Smooth muscle cell (in vitro differentiated cells): ENCODE data around the gene STK32B. TPM values are rescaled to one million over a fixed set of nuclear protein-coding genes. Genes with fewer than 3 reads are reported as not detected.

ENCODE experiments used
- DNase-seq: peaks from one replicate; lab custom pipeline; 2025; ENCODE audit not compliant: unreplicated experiment; lab: John Stamatoyannopoulos, UW
- H2AFZ ChIP-seq: fragments of 200-600 bp; sonication (generic); 2 replicates; pipeline ENCODE4 v1.6.0; 2016; ENCODE audit warnings: antibody characterized with exemption, low read depth, mild to moderate bottlenecking
- H3F3A ChIP-seq: fragments of 200-600 bp; sonication (generic); 2 replicates; pipeline ENCODE4 v1.6.0; 2017; ENCODE audit warnings: antibody characterized with exemption, low read depth
- H3K27ac ChIP-seq: fragments of 200-600 bp; sonication (generic); 2 replicates; pipeline ENCODE4 v1.5.1; 2016; ENCODE audit warnings: low read depth, mild to moderate bottlenecking
- H3K27me3 ChIP-seq: fragments of 200-600 bp; sonication (generic); 2 replicates; pipeline ENCODE4 v1.6.1; 2016; ENCODE audit warnings: low read depth, mild to moderate bottlenecking
- H3K36me3 ChIP-seq: fragments of 200-600 bp; sonication (generic); 2 replicates; pipeline ENCODE4 v1.5.1; 2016; ENCODE audit warnings: low read depth
- H3K4me1 ChIP-seq: fragments of 200-600 bp; sonication (generic); 2 replicates; pipeline ENCODE4 v1.5.1; 2016; ENCODE audit warnings: low read depth
- H3K4me2 ChIP-seq: fragments of 200-600 bp; sonication (generic); 2 replicates; pipeline ENCODE4 v1.6.0; 2016; ENCODE audit warnings: mild to moderate bottlenecking
- H3K4me3 ChIP-seq: fragments of 200-600 bp; sonication (generic); 2 replicates; pipeline ENCODE4 v1.5.1; 2016; ENCODE audit warnings: mild to moderate bottlenecking
- H3K79me2 ChIP-seq: fragments of 200-600 bp; sonication (generic); 2 replicates; pipeline ENCODE4 v1.6.0; 2016; ENCODE audit warnings: low read depth, mild to moderate bottlenecking
- H3K9ac ChIP-seq: fragments of 200-600 bp; sonication (generic); 2 replicates; pipeline ENCODE4 v1.6.0; 2016; ENCODE audit warnings: low read depth
- H3K9me3 ChIP-seq: fragments of 200-600 bp; sonication (generic); replicated peaks from 2 replicates; pipeline ENCODE4 v1.5.1; 2016; ENCODE audit warnings: low read depth
- H4K20me1 ChIP-seq: fragments of 200-600 bp; sonication (generic); 2 replicates; pipeline ENCODE4 v1.6.0; 2016; ENCODE audit warnings: low read depth
- WGBS: methylation state at CpG from one replicate; pipeline ENCODE4 v1.1.7; 2016; ENCODE audit warnings: low lambda C conversion rate; 5-methylcytosine and 5-hydroxymethylcytosine counted together
- polyA plus RNA-seq: library from polyadenylated mRNA; unstranded; fragments of >200 nt; fragmentation: Nextera tagmentation; extraction: Ambion mirVana; gene quantifications from 2 replicates; pipeline ENCODE4 v1.2.1, GENCODE V29; 2016
- total RNA-seq: library from RNA; depleted of rRNA; stranded (reverse); fragments of >200 nt; gene quantifications from 2 replicates; pipeline ENCODE4 v1.2.3, GENCODE V29; 2014
- TF ChIP-seq, protein P1 (sequence below): fragments of 200-600 bp; sonication (generic); IDR thresholded peaks from 2 replicates; pipeline ENCODE4 v1.5.1; 2017; ENCODE audit warnings: borderline replicate concordance, mild to moderate bottlenecking, antibody characterized with exemption; ENCODE audit not compliant: insufficient read depth, poor library complexity, severe bottlenecking

The STK32B gene
- total and polyA plus RNA-seq, 2 experiments from 2014 or later, result 3.5 to 4.0 TPM

DNA sequence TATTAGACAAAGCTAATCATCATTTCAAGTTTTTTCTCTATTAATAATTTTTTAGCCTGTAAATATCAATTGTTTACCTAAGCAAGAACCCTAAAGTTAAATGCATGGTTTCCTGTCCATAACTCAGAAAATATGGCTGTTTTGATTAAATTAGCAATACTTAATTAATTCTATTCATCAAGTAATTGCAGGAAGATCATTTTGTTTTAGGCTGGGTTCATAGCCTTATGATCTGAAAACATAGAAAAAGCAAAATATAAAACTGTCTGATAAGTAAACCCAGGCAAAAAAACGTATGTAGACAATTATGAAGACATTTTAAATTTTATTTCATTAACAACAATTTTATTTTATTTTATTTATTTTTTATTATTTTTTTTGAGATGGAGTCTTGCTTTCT is 438.0 kb downstream of the STK32B start:
- Histone ChIP-seq H3K9me3 (peaks cover 6% of the 10 kb centered on the region), H3K36me3 (no peaks in the 10 kb centered on the region), H3K4me1 (no peaks in the 10 kb centered on the region), H2AFZ (no peak overlapping the region), H3K79me2 (no peaks in the 10 kb centered on the region), H4K20me1 (no peaks in the 10 kb centered on the region), H3F3A (no peaks in the 10 kb centered on the region), H3K9ac (no peak overlapping the region), H3K4me2 (no peak overlapping the region), H3K4me3 (no peak overlapping the region), H3K27ac (no peak overlapping the region), H3K27me3 (no peaks in the 10 kb centered on the region)
- TF ChIP-seq, protein P1, sequence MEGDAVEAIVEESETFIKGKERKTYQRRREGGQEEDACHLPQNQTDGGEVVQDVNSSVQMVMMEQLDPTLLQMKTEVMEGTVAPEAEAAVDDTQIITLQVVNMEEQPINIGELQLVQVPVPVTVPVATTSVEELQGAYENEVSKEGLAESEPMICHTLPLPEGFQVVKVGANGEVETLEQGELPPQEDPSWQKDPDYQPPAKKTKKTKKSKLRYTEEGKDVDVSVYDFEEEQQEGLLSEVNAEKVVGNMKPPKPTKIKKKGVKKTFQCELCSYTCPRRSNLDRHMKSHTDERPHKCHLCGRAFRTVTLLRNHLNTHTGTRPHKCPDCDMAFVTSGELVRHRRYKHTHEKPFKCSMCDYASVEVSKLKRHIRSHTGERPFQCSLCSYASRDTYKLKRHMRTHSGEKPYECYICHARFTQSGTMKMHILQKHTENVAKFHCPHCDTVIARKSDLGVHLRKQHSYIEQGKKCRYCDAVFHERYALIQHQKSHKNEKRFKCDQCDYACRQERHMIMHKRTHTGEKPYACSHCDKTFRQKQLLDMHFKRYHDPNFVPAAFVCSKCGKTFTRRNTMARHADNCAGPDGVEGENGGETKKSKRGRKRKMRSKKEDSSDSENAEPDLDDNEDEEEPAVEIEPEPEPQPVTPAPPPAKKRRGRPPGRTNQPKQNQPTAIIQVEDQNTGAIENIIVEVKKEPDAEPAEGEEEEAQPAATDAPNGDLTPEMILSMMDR, result no peak
- no peak for DNase-seq
- WGBS, result 83% methylated on average over 1 of the region's 1 CpG

DNA sequence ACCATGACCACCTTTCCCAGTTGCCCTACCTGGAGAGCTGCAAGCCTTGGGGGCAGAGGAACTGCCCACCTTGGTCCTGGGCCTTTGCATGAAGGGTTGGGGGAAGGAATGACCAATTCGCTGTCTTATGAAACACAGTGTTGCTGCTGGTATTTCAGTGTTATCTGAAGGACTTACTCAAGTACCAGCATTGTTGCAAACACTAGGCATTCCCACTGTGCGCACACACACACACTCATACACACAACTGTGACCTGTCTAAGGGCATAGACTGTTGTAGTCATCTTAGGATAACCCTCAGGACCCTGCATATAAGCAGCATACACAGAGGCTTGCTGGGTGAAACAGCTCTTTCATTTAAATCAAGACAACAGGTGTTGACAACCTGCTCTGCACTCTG is 446.2 kb downstream of the STK32B start:
- no peaks in the 10 kb centered on the region for H4K20me1 ChIP-seq
- no peaks in the 10 kb centered on the region for H3F3A ChIP-seq
- TF ChIP-seq, protein P1, result no peak
- no peaks in the 10 kb centered on the region for H3K9me3 ChIP-seq
- no peak overlapping the region for H3K27ac ChIP-seq
- no peaks in the 10 kb centered on the region for H3K79me2 ChIP-seq
- DNase-seq, result no peak
- no peaks in the 10 kb centered on the region for H3K27me3 ChIP-seq
- H3K36me3 ChIP-seq, result no peaks in the 10 kb centered on the region
- 85% methylated on average over 2 of the region's 2 CpGs for WGBS
- H3K4me1 ChIP-seq, result no peaks in the 10 kb centered on the region
- no peak overlapping the region for H3K4me3 ChIP-seq
- H3K9ac ChIP-seq, result no peak overlapping the region
- H3K4me2 ChIP-seq, result no peak overlapping the region
- H2AFZ ChIP-seq, result no peak overlapping the region

DNA sequence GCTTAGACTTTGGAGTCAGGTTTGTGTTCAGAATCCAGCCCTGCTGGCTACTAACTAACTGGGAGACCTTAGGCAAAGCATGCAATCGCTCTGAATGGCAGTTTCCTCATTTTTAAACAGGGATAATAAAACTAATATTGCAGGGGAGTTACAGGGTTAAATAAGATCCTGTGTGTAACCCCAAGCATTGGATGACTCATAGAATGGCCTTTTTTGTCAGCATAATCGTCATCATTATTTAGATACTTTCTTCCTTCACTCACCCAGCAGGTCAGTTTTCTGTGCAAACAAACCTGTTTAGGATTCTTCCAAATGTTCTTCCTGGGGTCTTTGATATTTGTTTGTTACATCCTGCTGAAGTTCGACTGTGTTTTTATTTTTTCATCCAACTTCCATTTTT is 448.9 kb downstream of the STK32B start:
- no peak overlapping the region for H3K9ac ChIP-seq
- H3K4me3 ChIP-seq, result no peak overlapping the region
- no peaks in the 10 kb centered on the region for H3K36me3 ChIP-seq
- H3K4me2 ChIP-seq, result no peak overlapping the region
- WGBS, result 56% methylated on average over 3 of the region's 3 CpGs
- H3K4me1 ChIP-seq, result no peaks in the 10 kb centered on the region
- no peak overlapping the region for H2AFZ ChIP-seq
- no peaks in the 10 kb centered on the region for H3K27me3 ChIP-seq
- H3K79me2 ChIP-seq, result no peaks in the 10 kb centered on the region
- no peak overlapping the region for H3K27ac ChIP-seq
- TF ChIP-seq, protein P1, result no peak
- H3F3A ChIP-seq, result no peaks in the 10 kb centered on the region
- no peak for DNase-seq
- H3K9me3 ChIP-seq, result no peaks in the 10 kb centered on the region
- no peaks in the 10 kb centered on the region for H4K20me1 ChIP-seq

DNA sequence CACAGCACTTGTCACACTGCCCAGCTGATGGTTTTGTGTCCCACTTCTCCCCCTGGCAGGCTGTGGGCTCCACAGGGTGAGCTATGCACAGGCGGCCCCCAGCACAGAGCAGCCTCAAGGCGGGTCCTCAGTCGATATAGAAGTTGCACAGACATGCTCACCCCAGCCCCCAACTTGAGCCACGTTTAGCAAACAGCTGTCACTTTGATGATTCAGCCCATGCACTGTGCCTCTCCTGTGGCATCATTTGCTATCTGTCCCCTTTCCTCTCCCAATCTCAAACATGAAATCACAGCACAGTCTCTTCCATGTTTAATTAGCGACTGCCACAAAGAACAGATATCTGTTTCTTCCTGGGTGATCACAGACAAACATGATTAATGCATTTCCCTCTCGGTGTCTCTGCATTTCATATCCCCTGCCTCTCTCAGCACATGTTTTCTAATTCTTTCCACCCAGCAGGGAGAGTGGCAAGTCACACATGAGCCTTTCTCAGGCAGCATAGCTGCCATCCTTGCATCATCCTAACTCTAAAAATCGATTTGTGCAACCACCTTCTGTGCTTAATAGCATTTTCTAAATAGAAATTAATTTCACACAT is 452.2 kb downstream of the STK32B start:
- Histone ChIP-seq H3K27ac (no peak overlapping the region), H3K79me2 (no peaks in the 10 kb centered on the region), H3K4me2 (no peak overlapping the region), H3F3A (no peaks in the 10 kb centered on the region), H3K9ac (no peak overlapping the region), H3K4me1 (no peaks in the 10 kb centered on the region), H3K36me3 (no peaks in the 10 kb centered on the region), H3K4me3 (no peak overlapping the region), H4K20me1 (no peaks in the 10 kb centered on the region), H3K27me3 (no peaks in the 10 kb centered on the region), H3K9me3 (no peaks in the 10 kb centered on the region), H2AFZ (no peak overlapping the region)
- no peak for DNase-seq
- 61% methylated on average over 7 of the region's 7 CpGs for WGBS
- TF ChIP-seq, protein P1, result no peak
